Keratinocyte (primary cell): ENCODE results near the gene SYT15. TPM values are rescaled to one million over a fixed set of nuclear protein-coding genes. Genes with fewer than 3 reads are reported as not detected.
"Not testable (repeated sequence)": the region's sequence is repeated elsewhere in the genome, so short reads cannot be mapped to it uniquely, and the experiment has no call there.

ENCODE experiments used
- DNase-seq: peaks from one replicate; pipeline ENCODE4 v3.0.0-alpha.2; 2011; ENCODE audit warnings: low read depth, missing footprints, low spot score
- FAIRE-seq: peaks from 2 replicates; lab custom pipeline; 2011; peaks lifted over from hg19 to GRCh38; lab: Jason Lieb, UNC
- H2AFZ ChIP-seq: 2 replicates; pipeline ENCODE4 v1.6.0; 2012; ENCODE audit warnings: low read length, control low read depth, inconsistent platforms; ENCODE audit not compliant: control insufficient read depth
- H3K27ac ChIP-seq: 2 replicates; pipeline ENCODE4 v1.5.1; 2011; ENCODE audit warnings: low read length; ENCODE audit not compliant: control insufficient read depth, insufficient read depth
- H3K27me3 ChIP-seq: 3 replicates; pipeline ENCODE4 v1.6.0; 2011; ENCODE audit warnings: low read length; ENCODE audit not compliant: control insufficient read depth, insufficient read depth; ENCODE audit errors: extremely low read depth
- H3K36me3 ChIP-seq, 2 experiments: 2 replicates in 1 of 2; 3 replicates in 1 of 2; pipeline ENCODE4 v1.5.1; 2011; ENCODE audit warnings: low read length in 2 of 2, mild to moderate bottlenecking in 1 of 2; ENCODE audit not compliant: control insufficient read depth in 2 of 2, insufficient read depth in 2 of 2; ENCODE audit errors: extremely low read depth in 1 of 2
- H3K4me1 ChIP-seq: 3 replicates; pipeline ENCODE4 v1.5.1; 2011; ENCODE audit warnings: low read length; ENCODE audit not compliant: control insufficient read depth, insufficient read depth; ENCODE audit errors: extremely low read depth
- H3K4me2 ChIP-seq: 3 replicates; pipeline ENCODE4 v1.6.0; 2011; ENCODE audit warnings: low read depth, low read length; ENCODE audit not compliant: control insufficient read depth, insufficient read depth; ENCODE audit errors: extremely low read depth
- H3K4me3 ChIP-seq, 3 experiments: fragments of 200-600 bp in 1 of 3; sonication (generic) in 1 of 3; 2 replicates in 2 of 3; 3 replicates in 1 of 3; pipeline ENCODE4 v1.5.1; 2011 to 2016; ENCODE audit warnings: low read length in 3 of 3, mild to moderate bottlenecking in 3 of 3, control low read depth in 2 of 3, inconsistent platforms in 1 of 3, low read depth in 1 of 3, mixed read lengths in 1 of 3, mixed run types in 1 of 3, moderate library complexity in 1 of 3; ENCODE audit not compliant: control insufficient read depth in 2 of 3, insufficient read depth in 2 of 3; ENCODE audit errors: extremely low read depth in 1 of 3
- H3K79me2 ChIP-seq: 2 replicates; pipeline ENCODE4 v1.6.0; 2012; ENCODE audit warnings: low read length; ENCODE audit not compliant: control insufficient read depth, insufficient read depth
- H3K9ac ChIP-seq: 3 replicates; pipeline ENCODE4 v1.6.0; 2011; ENCODE audit warnings: low read length; ENCODE audit not compliant: control insufficient read depth, insufficient read depth; ENCODE audit errors: extremely low read depth
- H3K9me1 ChIP-seq: 3 replicates; pipeline ENCODE4 v1.6.0; 2011; ENCODE audit warnings: low read length; ENCODE audit not compliant: control insufficient read depth, insufficient read depth; ENCODE audit errors: extremely low read depth
- H3K9me3 ChIP-seq: 2 replicates; pipeline ENCODE4 v1.5.1; 2012; ENCODE audit warnings: low read depth, low read length; ENCODE audit not compliant: control insufficient read depth
- H4K20me1 ChIP-seq: 3 replicates; pipeline ENCODE4 v1.6.0; 2011; ENCODE audit warnings: low read length; ENCODE audit not compliant: control insufficient read depth, insufficient read depth; ENCODE audit errors: extremely low read depth
- dilution Hi-C: fragments of 300-500 bp; cut with MboI; formaldehyde crosslinking; loops from one replicate; pipeline ENCODE4 v1.7.0; 2020; ENCODE audit warnings: low sequenced_read_pairs; ENCODE audit not compliant: extremely low pct_ligation_motif_present
- polyA plus RNA-seq, 5 experiments: library from polyadenylated mRNA; depleted of rRNA in 3 of 5; stranded (reverse) in 3 of 5; stranded (forward) in 1 of 5; unstranded in 1 of 5; fragments of >200 nt; gene quantifications; 1 replicate in 1 of 5; 2 replicates in 3 of 5; 3 replicates in 1 of 5; pipeline versions ENCODE4 v1.2.1 to v1.2.3, GENCODE V29; 2011 to 2012; ENCODE audit warnings: missing spikeins in 2 of 5, low read depth in 1 of 5, low replicate concordance in 1 of 5

The SYT15 gene
- polyA plus RNA-seq, 1 donor (not counting 4 experiments of a cell fraction or from before 2014, with no cell fraction given): 0.16 TPM

GRCh38 chr10:46572765-46573164 is 6.2 kb upstream of the SYT15 start:
- DNase-seq, H3K27ac ChIP-seq, H3K79me2 ChIP-seq, H3K9ac ChIP-seq, dilution Hi-C loops, H4K20me1 ChIP-seq, H3K9me3 ChIP-seq, H3K4me3 ChIP-seq, H3K36me3 ChIP-seq, H3K4me1 ChIP-seq, H3K4me2 ChIP-seq, H2AFZ ChIP-seq, H3K27me3 ChIP-seq, H3K9me1 ChIP-seq: not testable (repeated sequence)
- FAIRE-seq: peak; percentile 34

- FAIRE-seq: not testable (repeated sequence)
Observed at GRCh38 chr10:46573314-46573713, 5.6 kb upstream of the SYT15 start.

GRCh38 chr10:46573884-46574283 is 5.0 kb upstream of the SYT15 start:
- H3K9ac ChIP-seq, H4K20me1 ChIP-seq, DNase-seq, H3K9me1 ChIP-seq, H3K79me2 ChIP-seq, H3K36me3 ChIP-seq, H3K9me3 ChIP-seq, H3K4me3 ChIP-seq, H3K27ac ChIP-seq, H2AFZ ChIP-seq, dilution Hi-C loops, H3K4me2 ChIP-seq, H3K4me1 ChIP-seq, H3K27me3 ChIP-seq, FAIRE-seq: not testable (repeated sequence)

More at GRCh38 chr10:46573314-46573713, 5.6 kb upstream of the SYT15 start:
- DNase-seq, H3K4me3 ChIP-seq, H2AFZ ChIP-seq, H3K4me2 ChIP-seq, H3K27ac ChIP-seq, dilution Hi-C loops, H3K4me1 ChIP-seq, H3K9me1 ChIP-seq, H3K27me3 ChIP-seq, H4K20me1 ChIP-seq, H3K79me2 ChIP-seq, H3K9ac ChIP-seq, H3K9me3 ChIP-seq, H3K36me3 ChIP-seq: not testable (repeated sequence)

- dilution Hi-C loops, H3K27ac ChIP-seq, H2AFZ ChIP-seq, H3K4me3 ChIP-seq, FAIRE-seq, H3K9me1 ChIP-seq, H3K36me3 ChIP-seq, H3K9ac ChIP-seq, H3K9me3 ChIP-seq, H4K20me1 ChIP-seq, H3K4me1 ChIP-seq, DNase-seq, H3K4me2 ChIP-seq, H3K27me3 ChIP-seq, H3K79me2 ChIP-seq: not testable (repeated sequence)
Observed at GRCh38 chr10:46577624-46578473, 1.1 kb upstream of the SYT15 start.

- dilution Hi-C loops, H3K9me1 ChIP-seq, H3K9ac ChIP-seq, H3K4me2 ChIP-seq, H3K4me1 ChIP-seq, H3K4me3 ChIP-seq, H4K20me1 ChIP-seq, H3K27ac ChIP-seq, FAIRE-seq, H3K79me2 ChIP-seq, H3K9me3 ChIP-seq, DNase-seq, H2AFZ ChIP-seq, H3K36me3 ChIP-seq, H3K27me3 ChIP-seq: not testable (repeated sequence)
Observed at GRCh38 chr10:46579378-46579777, 450 bp downstream of the SYT15 start.
